HG03045 (cell line): Measurements from ENCODE around the gene SRC.
"Not testable (repeated sequence)": the region's sequence is repeated elsewhere in the genome, so short reads cannot be mapped to it uniquely, and the experiment has no call there.

ENCODE experiments used
- ATAC-seq: cut with Tn5 transposase; IDR thresholded peaks from one replicate; pipeline ENCODE4 v1.9.1; 2021; ENCODE audit warnings: mild to moderate bottlenecking, moderate library complexity; ENCODE audit not compliant: unreplicated experiment

SRC gene

DNA sequence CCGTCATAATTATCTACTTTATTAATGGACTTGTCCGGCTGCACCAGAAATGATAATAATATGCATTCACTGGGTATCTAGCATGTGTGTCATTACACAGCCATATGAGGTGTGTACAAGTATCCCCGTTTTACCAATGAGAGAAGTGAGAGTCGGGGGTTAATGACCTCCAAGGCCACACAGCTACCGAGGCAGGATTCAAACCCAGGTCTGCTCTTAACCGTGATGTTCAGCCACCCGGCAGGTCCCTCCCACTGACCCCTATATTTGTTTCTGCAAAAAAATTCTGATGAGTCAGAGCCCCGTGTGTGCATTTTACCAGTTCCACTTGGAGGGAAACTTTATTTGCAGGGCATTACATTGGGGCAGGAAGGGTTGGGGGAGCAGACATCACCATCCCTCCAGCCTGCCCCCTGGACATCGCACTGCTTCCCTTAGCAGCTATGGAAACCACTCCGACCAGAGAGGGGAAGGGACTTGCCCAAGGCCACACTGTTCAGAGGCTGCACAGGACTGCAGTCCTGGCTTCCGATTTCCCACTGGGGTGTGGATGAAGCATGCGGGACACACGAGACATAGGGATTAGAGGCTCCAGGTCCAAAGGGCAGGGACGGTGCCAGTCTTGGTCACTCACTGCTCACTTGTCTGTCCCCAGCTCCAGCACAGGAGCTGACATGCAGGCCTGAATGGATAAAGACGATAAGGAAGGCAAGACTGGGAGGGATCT lies 10.1 kb upstream of the SRC start:
- peak; percentile 19 for ATAC-seq

DNA sequence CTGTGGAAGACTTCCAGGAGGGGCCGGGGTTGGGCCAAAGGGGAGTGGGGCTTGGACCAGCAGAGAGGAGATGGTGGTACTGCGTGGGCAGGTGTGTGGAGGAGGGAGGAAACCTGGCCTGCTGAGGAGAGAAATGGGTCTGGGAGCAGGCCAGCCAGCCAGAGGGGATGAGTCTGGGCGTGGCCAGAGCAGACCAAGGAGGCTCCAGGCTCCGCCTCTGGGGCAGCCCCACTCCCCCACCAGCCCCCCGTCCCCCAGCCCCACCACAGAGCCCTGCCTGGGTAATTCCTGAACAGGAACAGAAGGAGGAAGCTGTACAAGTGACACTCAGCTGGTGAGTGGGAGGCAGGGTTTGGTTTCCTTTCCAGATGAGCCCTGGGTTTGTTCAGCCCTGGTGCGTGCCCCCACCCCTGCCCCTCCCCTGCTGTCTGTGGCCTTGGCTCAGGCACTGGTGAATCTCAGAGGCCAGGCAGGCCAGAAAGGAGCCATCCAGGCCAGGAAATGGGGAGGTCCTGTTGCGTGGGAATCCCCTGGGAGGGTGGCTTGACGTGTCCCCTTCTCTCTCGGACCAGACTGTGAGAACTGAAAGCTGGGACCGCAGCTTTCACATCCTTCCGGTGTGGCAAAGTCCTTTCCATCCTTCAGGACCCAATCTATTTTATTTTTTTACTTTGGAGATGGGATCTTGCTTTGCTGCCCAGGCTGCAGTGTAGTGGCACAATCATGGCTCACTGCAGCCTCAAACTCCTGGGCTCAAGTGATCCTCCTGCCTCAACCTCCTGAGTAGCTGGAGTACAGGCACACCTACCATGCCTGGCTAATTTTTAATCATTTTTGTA lies 9.4 kb upstream of the SRC start:
- peak; percentile 57 for ATAC-seq

DNA sequence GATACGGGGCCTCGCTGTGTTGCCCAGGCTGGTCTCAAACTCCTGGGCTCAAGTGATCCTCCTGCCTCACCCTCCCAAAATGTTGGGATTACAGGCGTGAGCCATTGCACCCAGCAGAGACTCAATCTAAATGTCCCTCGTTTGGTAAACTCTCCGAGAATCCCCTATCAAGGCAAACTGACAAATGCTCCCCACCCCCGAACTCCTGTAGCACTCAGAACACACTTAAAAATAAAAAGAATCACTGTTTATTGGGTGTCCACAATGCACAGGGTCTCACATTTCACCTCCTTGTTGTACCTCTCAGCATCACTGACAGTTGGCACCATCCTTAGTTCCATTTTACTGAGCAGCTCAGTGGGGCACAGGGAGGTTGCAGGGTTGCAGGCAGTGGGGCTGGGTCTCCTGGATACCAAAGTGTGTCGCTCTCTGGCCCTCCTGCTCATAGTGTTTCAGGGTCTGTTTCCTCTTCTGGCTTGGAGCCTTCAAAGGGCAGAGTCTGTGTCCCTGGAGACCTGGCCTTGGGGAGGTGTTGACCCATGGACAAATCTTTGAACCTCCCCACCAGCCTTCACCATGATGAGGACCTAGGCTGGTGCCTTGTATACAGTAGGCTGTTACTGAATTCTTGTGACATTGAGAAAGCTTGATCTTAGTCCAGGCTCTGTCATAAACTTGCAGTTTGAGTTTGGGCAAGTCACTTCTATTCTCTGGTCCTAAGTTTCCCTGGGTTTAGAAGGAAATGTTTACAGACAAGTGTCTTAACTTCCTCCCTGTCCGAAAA lies 8.5 kb upstream of the SRC start:
- no peak for ATAC-seq

DNA sequence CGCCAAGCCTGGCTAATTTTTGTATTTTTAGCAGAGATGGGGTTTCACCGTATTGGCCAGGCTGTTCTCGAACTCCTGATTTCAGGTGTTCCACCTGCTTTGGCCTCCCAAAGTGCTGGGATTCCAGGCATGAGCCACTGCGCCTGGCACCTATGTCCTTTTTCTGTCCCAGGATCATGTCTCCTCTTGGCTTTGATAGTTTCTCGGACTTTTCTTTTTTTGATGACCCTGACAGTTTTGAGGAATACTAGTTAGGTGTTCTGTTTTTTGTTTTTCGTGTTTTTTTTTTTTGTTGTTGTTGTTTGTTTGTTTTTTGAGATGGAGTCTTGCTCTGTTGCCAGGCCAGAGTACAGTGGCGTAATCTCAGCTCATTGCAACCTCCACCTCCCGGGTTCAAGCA lies 7.6 kb upstream of the SRC start:
- ATAC-seq, result not testable (repeated sequence)

DNA sequence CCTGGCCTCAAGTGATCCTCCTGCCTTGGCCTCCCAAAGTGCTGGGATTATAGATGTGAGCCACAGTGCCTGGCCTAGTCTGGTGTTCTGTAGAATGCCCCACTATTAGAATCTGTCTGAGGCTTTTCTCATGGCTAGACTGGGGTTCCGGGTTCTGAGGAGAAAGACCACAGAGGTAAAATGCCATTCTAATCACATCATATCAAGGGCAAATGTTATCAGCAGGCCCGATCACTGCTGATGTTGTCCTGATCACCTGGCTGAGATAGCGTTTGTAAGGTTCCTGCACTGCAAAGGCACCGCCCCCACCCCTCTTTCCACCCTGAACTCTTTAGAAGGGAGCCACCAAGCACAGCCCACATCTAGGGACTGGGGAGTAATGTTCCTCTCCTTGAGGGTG lies 6.7 kb upstream of the SRC start:
- ATAC-seq, result no peak

DNA sequence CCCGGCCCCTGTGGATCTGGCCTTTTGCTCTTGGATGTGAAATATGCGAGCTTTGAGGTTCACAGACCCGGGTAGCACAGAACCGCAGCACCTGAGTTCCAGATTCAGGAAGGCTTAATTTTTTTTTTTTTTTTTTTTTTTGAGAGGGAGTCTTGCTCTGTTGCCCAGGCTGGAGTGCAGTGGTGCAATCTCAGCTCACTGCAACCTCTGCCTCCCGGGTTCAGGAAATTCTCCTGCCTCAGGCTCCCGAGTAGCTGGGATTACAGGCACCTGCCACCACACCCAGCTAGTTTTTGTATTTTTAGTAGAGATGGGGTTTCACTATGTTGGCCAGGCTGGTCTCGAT lies 6.2 kb upstream of the SRC start:
- not testable (repeated sequence) for ATAC-seq

DNA sequence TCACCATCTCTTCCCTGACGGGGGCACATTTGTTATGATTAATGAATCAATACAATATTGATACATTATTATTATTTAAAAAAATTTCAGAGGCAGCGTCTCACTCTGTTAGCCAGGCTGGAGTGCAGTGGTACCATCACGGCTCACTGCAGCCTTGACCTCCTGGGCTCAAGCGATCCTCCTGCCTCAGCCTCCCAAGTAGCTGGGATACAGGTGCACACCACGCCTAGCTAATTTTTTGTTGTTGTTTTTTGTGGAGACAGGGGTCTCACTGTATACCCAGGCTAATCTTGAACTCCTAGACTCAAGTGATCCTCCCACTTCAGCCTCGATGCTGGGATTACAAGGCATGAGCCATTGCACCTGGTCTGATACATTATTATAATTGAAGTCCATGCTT lies 4.9 kb upstream of the SRC start:
- ATAC-seq, result no peak

DNA sequence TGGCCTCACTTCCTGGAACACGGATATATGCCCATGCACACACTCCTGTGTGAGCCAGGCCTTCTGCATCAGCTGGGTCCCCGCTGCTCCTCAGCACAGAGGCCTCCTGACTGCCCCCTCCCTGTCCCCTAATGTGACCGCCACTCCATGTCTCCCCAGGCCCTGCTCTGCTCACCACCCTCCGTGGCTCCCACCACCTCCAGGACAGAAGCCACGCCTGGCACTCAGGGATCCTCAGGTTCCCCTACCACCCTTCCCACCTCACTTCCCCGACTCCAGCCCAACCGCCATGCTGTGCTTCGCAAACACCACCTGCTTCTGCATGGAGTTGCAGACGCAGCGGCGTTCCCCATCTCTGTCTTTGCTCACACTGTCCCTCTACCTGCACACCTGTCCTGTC lies 4.3 kb upstream of the SRC start:
- ATAC-seq, result no peak

DNA sequence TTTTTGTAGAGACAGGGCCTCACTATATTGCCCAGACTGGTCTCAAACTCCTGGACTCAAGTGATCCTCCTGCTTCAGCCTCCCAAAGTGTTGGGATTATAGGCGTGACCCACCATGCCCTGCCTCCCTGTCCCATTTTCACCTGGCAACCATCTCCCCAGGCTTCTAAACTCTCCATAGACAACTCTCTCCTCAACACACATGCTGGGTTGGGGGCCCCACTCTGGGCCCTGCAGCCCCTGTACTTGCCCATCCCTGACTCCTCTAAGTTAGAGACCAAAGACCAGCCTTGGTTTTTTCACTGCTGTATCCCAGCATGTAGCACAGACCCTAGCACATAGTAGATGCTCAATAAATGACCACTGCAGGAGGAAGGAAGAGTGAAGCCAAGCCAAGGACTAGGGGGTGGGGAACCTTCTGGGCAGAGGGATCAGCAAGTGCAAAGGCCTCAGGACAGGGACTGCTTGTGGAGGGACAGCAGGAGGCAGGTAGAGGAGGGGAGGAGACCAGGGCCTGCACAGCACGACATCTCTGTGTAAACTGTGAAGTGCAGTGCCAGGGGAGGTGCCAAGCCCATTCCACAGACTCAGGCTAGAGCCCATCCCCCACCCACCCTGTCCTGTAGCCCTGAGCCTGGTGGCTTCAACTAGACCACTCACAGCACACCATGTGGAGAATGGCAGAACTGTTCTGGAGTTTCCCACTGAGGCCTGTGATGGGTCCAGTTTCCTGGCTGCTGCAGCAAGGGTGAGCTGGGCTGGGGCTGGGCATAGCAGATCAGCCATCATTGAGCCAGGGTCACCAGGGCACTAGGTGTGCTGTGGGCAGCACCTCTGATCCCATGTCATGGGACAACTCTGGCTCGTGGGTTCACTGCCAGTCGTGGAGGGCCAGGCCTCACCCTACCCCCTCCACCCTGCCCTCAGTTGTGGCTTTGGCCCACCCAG lies 3.4 kb upstream of the SRC start:
- ATAC-seq, result no peak

DNA sequence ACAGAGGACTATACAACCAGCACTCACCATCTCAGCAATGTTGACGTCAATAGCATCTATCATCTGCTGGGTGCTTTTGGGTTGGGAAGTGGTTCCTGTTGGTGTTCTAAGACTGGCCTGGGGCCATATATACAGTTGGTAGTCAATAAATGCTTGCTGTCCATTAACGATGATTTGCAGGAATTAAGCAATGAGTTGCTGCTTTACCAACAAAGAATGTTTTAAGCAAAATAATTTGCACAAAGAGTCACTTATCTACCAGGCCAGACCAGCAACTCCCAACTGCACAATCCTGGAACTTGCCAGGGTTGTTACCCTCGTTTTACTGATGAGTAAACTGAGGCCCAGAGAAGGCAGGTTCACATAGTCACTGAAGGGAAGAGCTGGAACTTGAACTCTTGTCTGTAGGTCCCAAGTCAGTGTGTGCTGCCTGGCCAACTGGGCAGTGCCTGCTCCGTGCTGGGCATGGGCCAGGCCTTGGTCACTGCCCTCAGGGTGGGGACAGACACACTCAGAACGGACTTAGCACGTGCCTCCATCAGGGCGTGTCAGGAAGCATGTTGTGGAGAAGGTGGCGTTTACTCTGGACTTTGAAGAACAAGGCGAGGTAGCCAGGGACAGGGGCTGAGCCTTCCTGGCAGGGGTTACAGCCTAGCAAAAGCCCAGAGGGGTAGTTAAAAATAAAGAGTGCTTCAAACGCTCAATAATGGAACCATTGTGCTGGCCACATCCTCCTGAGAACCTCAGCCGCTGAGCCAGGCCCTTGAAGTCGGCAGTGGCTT lies 2.5 kb upstream of the SRC start:
- ATAC-seq, result no peak

DNA sequence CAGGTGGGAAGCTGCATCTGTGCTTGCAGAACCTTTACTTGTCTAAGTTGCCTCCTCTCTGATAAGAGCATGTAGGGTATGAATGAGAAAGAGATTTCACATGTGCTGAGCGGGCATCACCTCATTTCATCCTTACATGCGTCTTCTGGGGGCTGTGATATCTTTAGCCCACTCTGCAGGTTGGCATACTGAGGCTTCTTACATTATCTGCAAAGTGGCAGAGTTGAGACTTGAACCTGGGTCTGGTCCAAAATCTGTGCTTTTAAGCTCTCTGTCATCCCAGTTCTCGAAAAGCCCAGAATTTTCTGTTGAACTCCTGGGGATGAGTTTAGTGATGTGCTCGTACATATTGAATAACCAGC lies 2.0 kb upstream of the SRC start:
- ATAC-seq, result no peak

DNA sequence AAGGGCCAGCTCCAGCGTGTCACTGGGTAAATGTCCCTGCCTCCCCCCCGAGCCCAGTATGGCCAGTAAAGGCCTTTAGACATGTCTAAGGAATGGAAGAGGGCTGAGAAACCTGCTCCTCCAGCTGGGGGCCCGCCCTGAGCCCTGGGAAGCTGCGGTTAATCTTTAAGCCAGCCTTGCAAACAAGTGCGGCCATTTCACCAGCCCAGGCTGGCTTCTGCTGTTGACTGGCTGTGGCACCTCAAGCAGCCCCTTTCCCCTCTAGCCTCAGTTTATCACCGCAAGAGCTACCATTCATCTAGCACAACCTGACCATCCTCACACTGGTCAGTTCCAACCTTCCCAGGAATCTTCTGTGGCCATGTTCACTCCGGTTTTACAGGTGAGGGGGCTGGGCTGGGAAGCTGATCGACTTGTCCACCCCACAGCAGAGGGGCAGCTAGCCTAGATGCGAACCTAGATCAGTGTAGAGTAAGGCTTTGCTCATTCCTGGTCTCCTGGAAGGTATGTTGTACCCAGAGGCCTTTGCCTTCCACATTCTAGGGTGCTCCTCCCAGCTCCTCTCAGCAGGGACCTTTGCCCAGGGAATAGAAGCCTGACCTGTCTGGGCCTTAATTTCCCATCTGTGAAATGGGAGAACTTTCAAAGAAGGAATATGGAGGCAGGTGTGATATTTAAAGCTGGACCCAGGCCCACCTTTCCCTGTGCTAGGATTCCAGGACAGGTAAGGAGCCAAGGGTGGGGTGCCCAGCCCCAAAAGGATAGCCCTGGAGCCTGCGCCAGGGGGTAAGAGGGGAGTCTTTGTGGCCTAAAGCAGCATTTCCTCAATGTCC lies 1.2 kb upstream of the SRC start:
- no peak for ATAC-seq

DNA sequence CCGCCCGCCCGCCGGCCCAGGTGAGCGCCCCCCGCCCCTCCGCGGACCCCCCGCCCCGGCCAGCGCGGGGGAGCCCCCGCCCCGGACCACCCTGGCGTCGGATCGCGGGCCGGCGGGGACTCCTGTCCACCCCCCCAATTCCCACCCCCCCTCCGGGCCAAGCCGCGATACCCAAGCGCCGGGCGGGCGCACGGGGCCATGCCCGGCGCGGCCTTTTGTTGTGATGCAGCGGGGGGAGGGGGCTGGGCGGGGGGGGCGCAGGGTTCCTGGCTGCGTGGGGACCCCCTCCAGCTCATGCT lies 245 bp downstream of the SRC start:
- no peak for ATAC-seq

DNA sequence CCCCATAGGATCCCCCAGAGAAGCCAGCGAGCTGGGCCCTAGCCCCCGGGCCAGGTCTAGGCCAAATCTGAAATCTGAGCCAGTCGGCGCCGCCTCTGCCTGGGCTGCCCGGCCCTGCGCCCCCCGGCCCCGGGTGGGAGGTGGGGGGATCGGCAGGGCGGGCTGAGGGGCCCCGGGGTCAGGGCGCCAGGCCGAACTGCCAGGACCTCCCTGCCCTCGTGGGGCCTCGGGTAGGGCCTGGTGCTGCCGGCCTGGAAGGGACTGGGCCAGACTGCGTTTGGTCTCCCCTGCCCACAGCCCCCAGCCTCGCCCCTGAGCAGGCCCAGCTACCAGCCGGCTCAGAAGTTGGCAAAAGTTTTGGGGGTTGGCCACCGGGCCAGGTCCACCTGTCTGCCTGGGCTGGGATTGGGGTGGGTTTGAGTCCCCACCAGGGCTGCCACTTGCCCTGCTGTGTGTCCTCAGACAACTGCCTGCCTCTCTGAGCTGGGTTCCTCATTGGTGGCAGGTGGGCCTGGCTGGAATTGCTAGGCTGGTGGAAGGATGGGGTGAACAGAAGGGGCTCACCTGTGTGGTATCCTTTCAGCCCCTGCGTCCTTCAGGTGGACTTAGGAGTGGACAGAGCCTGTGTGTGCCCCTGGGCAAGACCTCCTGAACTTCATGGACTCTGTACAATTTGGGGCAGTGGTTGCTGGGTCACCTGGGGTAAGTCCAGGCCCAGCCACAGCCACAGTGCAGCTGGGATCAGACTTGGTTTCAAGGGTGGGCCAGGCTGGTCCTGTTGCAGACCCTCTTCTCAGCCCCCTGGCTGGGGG lies 801 bp downstream of the SRC start:
- ATAC-seq, result no peak

DNA sequence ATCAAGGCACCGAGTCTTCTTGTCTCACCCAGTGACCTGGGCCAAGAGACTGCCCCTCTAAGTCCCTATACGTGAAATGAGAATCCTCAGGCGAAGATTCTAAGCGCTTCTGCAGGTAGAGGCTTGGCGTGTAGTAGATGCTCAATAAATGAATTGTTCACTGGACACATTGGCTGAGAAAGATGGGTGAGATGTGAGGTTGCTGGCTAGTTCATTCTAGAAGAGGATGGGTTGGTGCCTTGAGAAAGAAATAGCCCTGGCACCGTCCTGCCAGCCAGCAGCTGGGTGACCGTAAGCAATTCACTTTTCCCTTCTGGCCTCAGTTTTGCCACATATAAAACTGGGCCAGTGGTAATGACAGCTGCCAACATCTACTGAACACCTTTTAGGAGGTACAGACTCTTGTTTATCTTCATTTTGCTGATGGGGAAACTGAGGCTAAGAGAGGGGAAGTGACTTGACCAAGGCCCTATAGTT lies 1.4 kb downstream of the SRC start:
- ATAC-seq, result no peak

DNA sequence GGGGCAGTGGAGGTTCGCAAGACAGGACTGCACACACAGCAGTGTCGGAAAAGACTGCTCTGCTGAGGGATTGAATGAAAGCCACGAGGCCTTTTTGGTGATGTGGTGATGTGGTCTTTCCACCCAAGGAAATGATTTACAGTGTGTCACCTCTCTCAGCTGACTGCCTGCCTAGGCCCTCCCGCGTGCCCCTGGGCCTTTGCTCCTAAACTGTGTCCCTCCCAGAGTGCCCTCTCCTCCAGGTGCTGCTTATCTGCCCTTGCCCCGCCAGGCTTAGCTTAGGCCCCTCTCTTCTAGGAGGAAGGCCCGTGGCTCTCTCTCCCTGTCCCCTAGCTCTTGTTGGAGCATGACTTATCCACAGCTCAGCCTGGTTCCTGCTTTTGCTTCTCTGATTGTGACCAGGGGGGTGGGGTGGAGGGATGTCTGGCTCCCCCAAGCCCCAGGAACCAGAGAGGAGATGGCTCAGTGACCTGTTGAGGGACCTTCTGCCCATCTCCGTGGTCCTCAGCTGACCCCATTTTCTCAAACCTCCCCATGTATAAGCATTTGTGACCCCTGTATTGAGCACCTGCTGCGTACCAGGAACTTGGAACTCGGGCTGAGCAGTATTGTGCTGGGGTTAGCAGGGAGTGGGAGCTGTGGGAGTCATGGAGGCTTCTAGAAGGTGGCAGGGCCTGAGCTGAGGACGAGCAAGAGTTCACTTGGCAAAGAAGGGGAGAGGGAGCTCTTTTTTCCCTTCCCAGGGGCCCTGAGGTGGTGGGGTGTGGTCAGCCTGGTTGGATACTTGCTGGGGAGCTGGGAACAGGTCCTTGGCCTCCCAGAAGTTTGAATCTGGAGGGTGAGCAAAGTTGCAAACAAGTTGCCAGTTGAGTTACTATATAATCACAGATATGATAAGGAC lies 2.2 kb downstream of the SRC start:
- no peak for ATAC-seq

DNA sequence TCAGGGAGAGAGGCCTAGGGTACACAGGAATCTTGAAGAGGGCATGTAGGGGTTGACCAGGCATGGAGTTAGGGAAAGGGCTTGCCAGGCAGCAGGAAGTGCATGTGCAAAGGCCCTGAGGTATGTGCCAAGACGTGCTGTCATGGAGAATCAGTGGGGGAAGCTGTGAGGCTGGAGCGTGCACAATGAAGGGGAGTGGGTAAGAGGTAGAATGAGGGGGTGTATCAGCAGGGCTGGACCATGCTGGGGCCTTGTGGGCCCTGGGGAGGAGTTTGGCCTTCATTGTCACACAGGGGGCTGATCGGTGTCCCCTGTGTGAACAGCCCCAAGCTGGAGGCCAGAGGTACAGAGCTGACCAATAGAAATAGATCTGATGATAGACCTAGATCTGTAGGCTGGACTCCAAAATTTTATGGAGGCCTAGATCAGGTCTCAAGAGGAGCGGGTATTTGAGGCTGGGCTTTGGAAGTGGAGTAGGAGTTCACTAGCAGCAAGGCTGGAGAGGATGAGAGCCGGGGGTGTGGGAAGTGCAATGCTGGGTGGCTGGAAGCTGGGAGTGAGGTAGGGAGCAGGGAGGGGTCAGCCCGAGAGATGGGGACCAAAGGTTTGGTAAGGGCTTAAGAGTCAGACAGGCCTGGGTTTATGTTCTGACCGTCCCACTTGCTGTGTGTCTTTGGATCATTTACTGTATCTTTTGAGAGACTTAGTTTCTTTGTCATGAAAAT lies 3.0 kb downstream of the SRC start:
- no peak for ATAC-seq
